GM23338 (cell line): Measurements from ENCODE around the gene ZNF223. TPM values are rescaled to one million over a fixed set of nuclear protein-coding genes. Genes with fewer than 3 reads are reported as not detected.

Source experiments
- ATAC-seq: fragments of 200-7000 bp; cut with Tn5 transposase; 3 replicates; pipeline ENCODE4 v1.9.1; 2020
- DNase-seq: peaks from one replicate; pipeline ENCODE4 v3.0.0-alpha.2; 2015; ENCODE audit warnings: low spot score
- H2AFZ ChIP-seq: fragments of 200-600 bp; sonication (generic); 2 replicates; pipeline ENCODE4 v1.8.0; 2016; ENCODE audit warnings: antibody characterized with exemption, mild to moderate bottlenecking, moderate library complexity
- H3F3A ChIP-seq: fragments of 200-600 bp; sonication (generic); replicated peaks from 2 replicates; pipeline ENCODE4 v1.8.0; 2017; ENCODE audit warnings: antibody characterized with exemption, mixed run types, low read depth
- H3K27ac ChIP-seq: fragments of 200-600 bp; sonication (generic); 2 replicates; pipeline ENCODE4 v1.6.1; 2016; ENCODE audit warnings: low read depth
- H3K27me3 ChIP-seq: fragments of 200-600 bp; sonication (generic); 2 replicates; pipeline ENCODE4 v1.8.0; 2016; ENCODE audit warnings: mild to moderate bottlenecking, mixed run types, moderate library complexity; ENCODE audit not compliant: insufficient read depth
- H3K36me3 ChIP-seq: fragments of 200-600 bp; sonication (generic); 2 replicates; pipeline ENCODE4 v1.8.0; 2016; ENCODE audit warnings: mild to moderate bottlenecking; ENCODE audit not compliant: insufficient read depth
- H3K4me1 ChIP-seq: fragments of 200-600 bp; sonication (generic); 2 replicates; pipeline ENCODE4 v1.8.0; 2016; ENCODE audit warnings: mild to moderate bottlenecking, moderate library complexity; ENCODE audit not compliant: insufficient read depth
- H3K4me2 ChIP-seq: fragments of 200-600 bp; sonication (generic); 2 replicates; pipeline ENCODE4 v1.7.1; 2017; ENCODE audit warnings: mixed run types
- H3K4me3 ChIP-seq: fragments of 200-600 bp; sonication (generic); 2 replicates; pipeline ENCODE4 v1.6.1; 2016; ENCODE audit warnings: mixed run types
- H3K79me2 ChIP-seq: fragments of 200-600 bp; sonication (generic); replicated peaks from 2 replicates; pipeline ENCODE4 v1.8.0; 2017; ENCODE audit warnings: mild to moderate bottlenecking; ENCODE audit not compliant: insufficient read depth
- H3K9me2 ChIP-seq: fragments of 200-600 bp; sonication (generic); 2 replicates; pipeline ENCODE4 v1.8.0; 2017; ENCODE audit not compliant: insufficient read depth
- H4K20me1 ChIP-seq: fragments of 200-600 bp; sonication (generic); replicated peaks from 2 replicates; pipeline ENCODE4 v1.8.0; 2017; ENCODE audit warnings: mild to moderate bottlenecking; ENCODE audit not compliant: insufficient read depth
- H3K27ac Mint-ChIP-seq: 2 replicates; pipeline ENCODE4 v1.8.0; 2020; ENCODE audit warnings: inconsistent platforms, mild to moderate bottlenecking, moderate library complexity, mixed read lengths
- H3K27me3 Mint-ChIP-seq: 3 replicates; pipeline ENCODE4 v1.8.0; 2022; ENCODE audit warnings: low read depth, mild to moderate bottlenecking, moderate library complexity, mixed read lengths, inconsistent platforms; ENCODE audit not compliant: insufficient read depth, poor library complexity
- H3K36me3 Mint-ChIP-seq: 3 replicates; pipeline ENCODE4 v1.8.0; 2021; ENCODE audit warnings: low read depth, mild to moderate bottlenecking, inconsistent platforms, moderate library complexity, mixed read lengths
- H3K4me1 Mint-ChIP-seq: 3 replicates; pipeline ENCODE4 v1.8.0; 2020; ENCODE audit warnings: mild to moderate bottlenecking, inconsistent platforms, mixed read lengths
- H3K4me3 Mint-ChIP-seq: 3 replicates; pipeline ENCODE4 v1.8.0; 2021; ENCODE audit warnings: moderate library complexity, mild to moderate bottlenecking, inconsistent platforms, mixed read lengths
- H3K9me3 Mint-ChIP-seq: 3 replicates; pipeline ENCODE4 v1.8.0; 2020; ENCODE audit warnings: moderate library complexity, mild to moderate bottlenecking, inconsistent platforms, mixed read lengths
- CREB1 ChIP-seq: fragments of 250-450 bp; sonication (Bioruptor Pico); IDR thresholded peaks from 2 replicates; pipeline ENCODE4 v1.5.0; 2020; ENCODE audit warnings: low read depth, mild to moderate bottlenecking, moderate library complexity
- CTCF ChIP-seq, 2 experiments: fragments of 200-600 bp in 1 of 2; sonication (generic) in 1 of 2; conservative IDR thresholded peaks; 2 replicates each; pipeline versions ENCODE4 v1.5.1 to v1.6.1; 2016 to 2017; ENCODE audit warnings: antibody characterized with exemption in 2 of 2, low read depth in 2 of 2, mild to moderate bottlenecking in 2 of 2, moderate library complexity in 1 of 2
- ETS1 ChIP-seq: IDR thresholded peaks from 2 replicates; pipeline ENCODE4 v1.6.1; 2016; ENCODE audit warnings: antibody characterized with exemption
- EZH2 ChIP-seq: fragments of 200-600 bp; sonication (generic); IDR thresholded peaks from one replicate; pipeline ENCODE4 v1.8.0; 2017; ENCODE audit warnings: antibody characterized with exemption, mild to moderate bottlenecking, low read depth; ENCODE audit not compliant: unreplicated experiment
- EZH2phosphoT487 ChIP-seq: fragments of 200-600 bp; sonication (generic); IDR thresholded peaks from one replicate; pipeline ENCODE4 v1.8.1; 2018; ENCODE audit warnings: antibody characterized with exemption; ENCODE audit not compliant: unreplicated experiment
- JUNB ChIP-seq: IDR thresholded peaks from one replicate; pipeline ENCODE4 v1.6.1; 2016; ENCODE audit warnings: antibody characterized with exemption; ENCODE audit not compliant: unreplicated experiment
- NANOG ChIP-seq: IDR thresholded peaks from 2 replicates; pipeline ENCODE4 v1.6.1; 2016; ENCODE audit warnings: antibody characterized with exemption, borderline replicate concordance
- POLR2AphosphoS5 ChIP-seq: IDR thresholded peaks from 2 replicates; pipeline ENCODE4 v1.6.1; 2016; ENCODE audit warnings: antibody characterized with exemption, low read depth
- REST ChIP-seq: IDR thresholded peaks from one replicate; pipeline ENCODE4 v1.6.1; 2018; ENCODE audit warnings: antibody characterized with exemption; ENCODE audit not compliant: unreplicated experiment
- STAT1 ChIP-seq: IDR thresholded peaks from one replicate; pipeline ENCODE4 v1.6.1; 2016; ENCODE audit warnings: antibody characterized with exemption; ENCODE audit not compliant: unreplicated experiment
- ZNF114 ChIP-seq: fragments of 250-450 bp; sonication (Bioruptor Pico); IDR thresholded peaks from 2 replicates; pipeline ENCODE4 v1.5.0; 2020; ENCODE audit warnings: mild to moderate bottlenecking, moderate library complexity
- ZNF331 ChIP-seq: fragments of 250-450 bp; sonication (Bioruptor Pico); IDR thresholded peaks from 2 replicates; pipeline ENCODE4 v1.5.0; 2020; ENCODE audit warnings: low read depth, mild to moderate bottlenecking, moderate library complexity
- ZNF462 ChIP-seq: fragments of 250-450 bp; sonication (Bioruptor Pico); IDR thresholded peaks from 2 replicates; pipeline ENCODE4 v1.5.0; 2020; ENCODE audit warnings: mild to moderate bottlenecking, moderate library complexity
- polyA plus RNA-seq: library from polyadenylated mRNA; unstranded; fragments of >200 nt; fragmentation: Nextera tagmentation; extraction: Ambion mirVana; gene quantifications from 2 replicates; pipeline ENCODE4 v1.2.1, GENCODE V29; 2016
- total RNA-seq: library from RNA; depleted of rRNA; stranded (reverse); fragments of >200 nt; shearing (Covaris generic); gene quantifications from 2 replicates; pipeline ENCODE4 v1.2.3, GENCODE V29; 2014

The ZNF223 gene
- total and polyA plus RNA-seq, 2 experiments from 2014 or later = 3.3 to 5.8 TPM

GRCh38 chr19:44050740-44051649 is 841 bp upstream of the ZNF223 start:
- TF ChIP-seq POLR2AphosphoS5 = no peak
- no peak for TF ChIP-seq CTCF (conservative IDR thresholded peaks at IDR 0.05; ENCODE audit: low read depth in 2 of 2)
- TF ChIP-seq ETS1 = no peak
- TF ChIP-seq EZH2phosphoT487 = no peak
- TF ChIP-seq NANOG = no peak
- no peak for TF ChIP-seq REST
- TF ChIP-seq JUNB = no peak
- TF ChIP-seq ZNF462 = no peak
- no peak for TF ChIP-seq ZNF331 (CRISPR knock-in tag)
- TF ChIP-seq CREB1 (CRISPR knock-in tag) = no peak
- TF ChIP-seq ZNF114 (CRISPR knock-in tag) = no peak
- TF ChIP-seq STAT1 = no peak
- TF ChIP-seq EZH2 = no peak
- DNase-seq = peak; percentile 77
- Mint-ChIP-seq H3K27me3 (peaks cover 7% of the 10 kb centered on the region), H3K27ac (peak overlapping the region; percentile 79), H3K4me3 (peak overlapping the region; percentile 98), H3K36me3 (peaks cover 14% of the 10 kb centered on the region), H3K9me3 (peaks cover 2% of the 10 kb centered on the region; the same call in 1 of the 3 replicates), H3K4me1 (peaks cover 7% of the 10 kb centered on the region; the same call in 2 of the 3 replicates)
- H3K79me2 ChIP-seq = peaks cover 7% of the 10 kb centered on the region
- H3K36me3 ChIP-seq = no peaks in the 10 kb centered on the region
- no peaks in the 10 kb centered on the region for H3K4me1 ChIP-seq
- no peaks in the 10 kb centered on the region for H3K9me2 ChIP-seq
- H3F3A ChIP-seq = no peaks in the 10 kb centered on the region
- peak overlapping the region; percentile 56 for H3K4me3 ChIP-seq
- peak; percentile 81 for ATAC-seq
- H3K4me2 ChIP-seq = peak overlapping the region; percentile 76
- no peaks in the 10 kb centered on the region for H4K20me1 ChIP-seq
- peak overlapping the region; percentile 78; the same call in 1 of the 2 replicates for H3K27ac ChIP-seq
- no peaks in the 10 kb centered on the region; the same call in 1 of the 2 replicates for H3K27me3 ChIP-seq
- peak overlapping the region; percentile 39 for H2AFZ ChIP-seq
